ENCODE data around the gene COX8C.

DNA sequence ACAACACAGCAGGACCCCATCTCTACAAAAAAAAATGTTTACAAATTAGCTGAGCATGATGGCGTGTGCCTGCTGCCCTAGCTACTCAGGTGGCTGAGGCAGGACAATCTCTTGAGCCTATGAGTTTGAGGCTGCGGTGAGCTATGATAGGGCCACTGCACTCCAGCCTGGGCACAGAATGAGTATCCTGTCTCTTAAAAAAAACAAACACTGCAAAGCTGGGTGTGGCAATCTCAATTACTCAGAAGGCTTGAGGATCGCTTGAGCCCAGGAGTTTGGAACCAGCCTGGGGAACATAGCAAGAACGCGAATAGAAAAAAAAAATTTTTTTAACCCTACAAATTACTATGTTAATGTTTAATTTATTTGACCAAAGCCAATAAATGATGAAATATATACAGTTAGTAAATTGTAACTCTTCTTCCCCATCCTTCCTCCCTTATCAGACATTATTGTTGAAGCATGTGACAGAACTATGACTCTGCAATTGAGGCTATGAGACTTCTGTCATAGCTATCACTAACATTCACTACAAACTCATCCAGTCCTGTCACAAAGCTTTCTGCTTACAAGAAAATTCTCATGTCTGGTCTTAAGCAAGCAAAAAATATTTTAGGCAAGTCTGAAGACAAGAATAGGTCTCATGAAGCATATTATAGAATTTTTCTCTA, 23.9 kb upstream of the COX8C start:
- no peak for TF ChIP-seq EP300 (conservative IDR thresholded peaks at IDR 0.05; ENCODE audit: poor library complexity, severe bottlenecking)
- no peak for TF ChIP-seq CTCF (IDR thresholded peaks at IDR 0.05; ENCODE audit: poor library complexity, severe bottlenecking)
- TF ChIP-seq POLR2AphosphoS5 (IDR thresholded peaks at IDR 0.05) = no peak
- TF ChIP-seq EZH2 (IDR thresholded peaks at IDR 0.05; ENCODE audit: borderline replicate concordance, insufficient read depth, low read length, poor library complexity, severe bottlenecking) = no peak
- TF ChIP-seq MXI1 (conservative IDR thresholded peaks at IDR 0.05; ENCODE audit: poor library complexity, severe bottlenecking) = no peak
